ENCODE measurements around the gene MEIS3. TPM values are rescaled to one million over a fixed set of nuclear protein-coding genes. Genes with fewer than 3 reads are reported as not detected.

MEIS3 gene
- total and polyA plus RNA-seq, 9 of the 15 experiments (the other 6 are each of a cell fraction or from before 2014, with no cell fraction given): 0.06 to 0.80 (median 0.25) TPM; not detected in 1

DNA sequence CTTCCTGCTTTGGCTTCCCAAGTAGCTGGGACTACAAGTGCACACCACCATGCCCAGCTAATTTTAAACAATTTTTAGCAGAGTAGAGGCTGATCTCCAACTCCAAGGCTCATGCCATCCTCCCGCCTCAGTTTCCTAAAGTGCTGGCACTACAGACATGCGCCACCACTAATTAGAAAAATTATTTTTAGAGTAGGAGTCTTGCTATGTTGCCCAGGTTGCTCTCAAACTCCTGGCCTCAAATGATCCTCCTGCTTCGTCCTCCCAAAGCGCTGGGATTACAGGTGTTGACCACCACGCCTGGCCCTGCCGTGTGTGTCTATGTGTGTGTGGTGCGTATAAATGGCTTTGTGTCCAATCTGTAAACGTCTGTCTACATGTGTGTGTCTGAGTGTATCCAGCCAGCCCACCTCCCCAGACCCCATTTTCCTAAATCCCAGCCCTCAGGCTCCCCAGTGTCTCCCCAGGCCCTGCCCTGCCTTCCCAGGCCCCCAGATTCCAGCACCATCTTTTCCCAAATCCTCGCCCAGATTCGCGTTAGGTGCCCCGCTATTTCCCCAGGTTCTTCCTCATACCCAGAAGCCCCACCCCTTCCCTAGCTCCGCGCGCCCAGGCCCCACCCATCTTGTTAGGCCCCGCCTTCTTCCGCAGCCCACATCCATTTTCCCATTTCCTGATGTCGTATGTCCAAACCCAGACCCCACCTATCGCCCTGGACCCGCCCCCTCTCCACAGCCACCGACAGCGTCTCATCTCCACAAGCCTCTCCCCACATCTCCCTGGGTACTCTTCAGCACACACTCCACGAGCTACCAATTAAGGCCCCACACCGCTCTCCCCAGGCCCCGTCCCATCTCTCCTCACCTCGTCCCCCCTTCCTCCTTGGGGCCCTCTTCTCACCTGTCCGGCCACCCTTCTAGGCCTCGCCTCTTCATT is 27.5 kb upstream of the MEIS3 start (continued):
- TF ChIP-seq ZKSCAN8 (CRISPR knock-in tag; IDR thresholded peaks at IDR 0.05) (no peak), ZKSCAN1 (IDR thresholded peaks at IDR 0.05; ENCODE audit: low read depth, low read length) (no peak), OTX1 (CRISPR knock-in tag; IDR thresholded peaks at IDR 0.05) (peak; percentile 69; the same call in 1 of the 2 replicates), TEAD2 (tag; IDR thresholded peaks at IDR 0.05) (no peak), ZNF445 (CRISPR knock-in tag; IDR thresholded peaks at IDR 0.05; ENCODE audit: low read depth) (no peak), HDGF (IDR thresholded peaks at IDR 0.05) (peak; percentile 98), COPS2 (conservative IDR thresholded peaks at IDR 0.05) (no peak), ZNF197 (CRISPR knock-in tag; IDR thresholded peaks at IDR 0.05; ENCODE audit: low read depth) (no peak), ZNF324 (CRISPR knock-in tag; IDR thresholded peaks at IDR 0.05) (no peak), MTA2 (IDR thresholded peaks at IDR 0.05; ENCODE audit: low read depth) (no peak), ARNT (IDR thresholded peaks at IDR 0.05) (peak in 1 of 2 experiments; percentile 87; a peak in 1 of 4 replicates), SMARCB1 (IDR thresholded peaks at IDR 0.05; ENCODE audit: insufficient read length, low read depth) (no peak), CREM (IDR thresholded peaks at IDR 0.05; ENCODE audit: low read depth) (peak; percentile 47; the same call in 1 of the 2 replicates)
- TF ChIP-seq, protein P1, sequence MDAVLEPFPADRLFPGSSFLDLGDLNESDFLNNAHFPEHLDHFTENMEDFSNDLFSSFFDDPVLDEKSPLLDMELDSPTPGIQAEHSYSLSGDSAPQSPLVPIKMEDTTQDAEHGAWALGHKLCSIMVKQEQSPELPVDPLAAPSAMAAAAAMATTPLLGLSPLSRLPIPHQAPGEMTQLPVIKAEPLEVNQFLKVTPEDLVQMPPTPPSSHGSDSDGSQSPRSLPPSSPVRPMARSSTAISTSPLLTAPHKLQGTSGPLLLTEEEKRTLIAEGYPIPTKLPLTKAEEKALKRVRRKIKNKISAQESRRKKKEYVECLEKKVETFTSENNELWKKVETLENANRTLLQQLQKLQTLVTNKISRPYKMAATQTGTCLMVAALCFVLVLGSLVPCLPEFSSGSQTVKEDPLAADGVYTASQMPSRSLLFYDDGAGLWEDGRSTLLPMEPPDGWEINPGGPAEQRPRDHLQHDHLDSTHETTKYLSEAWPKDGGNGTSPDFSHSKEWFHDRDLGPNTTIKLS (IDR thresholded peaks at IDR 0.05; ENCODE audit: borderline replicate concordance, low read depth): no peak
- TF ChIP-seq, protein P2, sequence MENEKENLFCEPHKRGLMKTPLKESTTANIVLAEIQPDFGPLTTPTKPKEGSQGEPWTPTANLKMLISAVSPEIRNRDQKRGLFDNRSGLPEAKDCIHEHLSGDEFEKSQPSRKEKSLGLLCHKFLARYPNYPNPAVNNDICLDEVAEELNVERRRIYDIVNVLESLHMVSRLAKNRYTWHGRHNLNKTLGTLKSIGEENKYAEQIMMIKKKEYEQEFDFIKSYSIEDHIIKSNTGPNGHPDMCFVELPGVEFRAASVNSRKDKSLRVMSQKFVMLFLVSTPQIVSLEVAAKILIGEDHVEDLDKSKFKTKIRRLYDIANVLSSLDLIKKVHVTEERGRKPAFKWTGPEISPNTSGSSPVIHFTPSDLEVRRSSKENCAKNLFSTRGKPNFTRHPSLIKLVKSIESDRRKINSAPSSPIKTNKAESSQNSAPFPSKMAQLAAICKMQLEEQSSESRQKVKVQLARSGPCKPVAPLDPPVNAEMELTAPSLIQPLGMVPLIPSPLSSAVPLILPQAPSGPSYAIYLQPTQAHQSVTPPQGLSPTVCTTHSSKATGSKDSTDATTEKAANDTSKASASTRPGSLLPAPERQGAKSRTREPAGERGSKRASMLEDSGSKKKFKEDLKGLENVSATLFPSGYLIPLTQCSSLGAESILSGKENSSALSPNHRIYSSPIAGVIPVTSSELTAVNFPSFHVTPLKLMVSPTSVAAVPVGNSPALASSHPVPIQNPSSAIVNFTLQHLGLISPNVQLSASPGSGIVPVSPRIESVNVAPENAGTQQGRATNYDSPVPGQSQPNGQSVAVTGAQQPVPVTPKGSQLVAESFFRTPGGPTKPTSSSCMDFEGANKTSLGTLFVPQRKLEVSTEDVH (IDR thresholded peaks at IDR 0.05; ENCODE audit: low read depth, partially characterized antibody): peak; percentile 74
- TF ChIP-seq, protein P3, sequence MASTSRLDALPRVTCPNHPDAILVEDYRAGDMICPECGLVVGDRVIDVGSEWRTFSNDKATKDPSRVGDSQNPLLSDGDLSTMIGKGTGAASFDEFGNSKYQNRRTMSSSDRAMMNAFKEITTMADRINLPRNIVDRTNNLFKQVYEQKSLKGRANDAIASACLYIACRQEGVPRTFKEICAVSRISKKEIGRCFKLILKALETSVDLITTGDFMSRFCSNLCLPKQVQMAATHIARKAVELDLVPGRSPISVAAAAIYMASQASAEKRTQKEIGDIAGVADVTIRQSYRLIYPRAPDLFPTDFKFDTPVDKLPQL (IDR thresholded peaks at IDR 0.05; ENCODE audit: extremely low read depth, insufficient read length): no peak
- TF ChIP-seq, protein P4, sequence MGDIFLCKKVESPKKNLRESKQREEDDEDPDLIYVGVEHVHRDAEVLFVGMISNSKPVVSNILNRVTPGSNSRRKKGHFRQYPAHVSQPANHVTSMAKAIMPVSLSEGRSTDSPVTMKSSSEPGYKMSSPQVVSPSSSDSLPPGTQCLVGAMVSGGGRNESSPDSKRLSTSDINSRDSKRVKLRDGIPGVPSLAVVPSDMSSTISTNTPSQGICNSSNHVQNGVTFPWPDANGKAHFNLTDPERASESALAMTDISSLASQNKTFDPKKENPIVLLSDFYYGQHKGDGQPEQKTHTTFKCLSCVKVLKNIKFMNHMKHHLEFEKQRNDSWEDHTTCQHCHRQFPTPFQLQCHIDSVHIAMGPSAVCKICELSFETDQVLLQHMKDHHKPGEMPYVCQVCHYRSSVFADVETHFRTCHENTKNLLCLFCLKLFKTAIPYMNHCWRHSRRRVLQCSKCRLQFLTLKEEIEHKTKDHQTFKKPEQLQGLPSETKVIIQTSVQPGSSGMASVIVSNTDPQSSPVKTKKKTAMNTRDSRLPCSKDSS (IDR thresholded peaks at IDR 0.05; ENCODE audit: low read depth, partially characterized antibody): no peak
- TF ChIP-seq, protein P5, sequence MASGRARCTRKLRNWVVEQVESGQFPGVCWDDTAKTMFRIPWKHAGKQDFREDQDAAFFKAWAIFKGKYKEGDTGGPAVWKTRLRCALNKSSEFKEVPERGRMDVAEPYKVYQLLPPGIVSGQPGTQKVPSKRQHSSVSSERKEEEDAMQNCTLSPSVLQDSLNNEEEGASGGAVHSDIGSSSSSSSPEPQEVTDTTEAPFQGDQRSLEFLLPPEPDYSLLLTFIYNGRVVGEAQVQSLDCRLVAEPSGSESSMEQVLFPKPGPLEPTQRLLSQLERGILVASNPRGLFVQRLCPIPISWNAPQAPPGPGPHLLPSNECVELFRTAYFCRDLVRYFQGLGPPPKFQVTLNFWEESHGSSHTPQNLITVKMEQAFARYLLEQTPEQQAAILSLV (tag; IDR thresholded peaks at IDR 0.05): no peak
